HUDEP-2 (cell line): ENCODE data around the gene GTPBP3.

Experiments
- DNase-seq, 76 experiments: peaks; one replicate each; lab custom pipeline; 2025; ENCODE audit not compliant: unreplicated experiment in 76 of 76; lab: John Stamatoyannopoulos, UW

The GTPBP3 gene

GRCh38 chr19:17309198-17309964 lies 28.0 kb upstream of the GTPBP3 start, which contains the start of gene DDA1:
DDA1 (plus strand) TSS chr19:17309563; CDS start chr19:17309655, 92 bp downstream.
- DNase-seq: peak; percentile 76 to 100 (median 100)

GRCh38 chr19:17309965-17310461 lies 27.3 kb upstream of the GTPBP3 start:
- peak in 3 of 76 experiments; percentile 25 to 54 (median 50) for DNase-seq

- no peak for DNase-seq
Measured at GRCh38 chr19:17311455-17312188, 25.7 kb upstream of the GTPBP3 start.

GRCh38 chr19:17312189-17313113 lies 24.9 kb upstream of the GTPBP3 start:
- DNase-seq: no peak

- peak in 44 of 76 experiments; percentile 20 to 80 (median 48) for DNase-seq
Measured at GRCh38 chr19:17314007-17314593, 23.3 kb upstream of the GTPBP3 start.

DNA sequence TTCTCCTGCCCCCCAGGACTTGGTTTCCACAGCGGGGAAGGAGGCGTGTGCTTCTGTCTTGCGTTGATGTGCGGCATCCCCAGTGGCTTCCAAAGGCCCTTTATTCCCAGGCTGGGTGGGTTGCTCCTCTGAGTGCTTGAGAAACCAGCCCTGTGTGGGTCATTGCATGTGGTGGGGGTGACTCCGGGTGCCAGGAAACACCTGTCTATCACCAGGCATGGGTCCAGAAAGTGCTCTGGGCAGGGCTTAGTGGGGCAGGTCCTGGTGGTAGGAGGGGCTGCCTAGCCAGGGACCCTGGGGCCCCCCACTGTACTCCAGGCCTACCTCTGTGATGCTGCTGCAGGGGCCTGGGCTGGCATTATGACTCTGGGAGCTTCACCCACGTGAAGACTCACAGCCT lies 18.4 kb upstream of the GTPBP3 start:
- DNase-seq: no peak

DNA sequence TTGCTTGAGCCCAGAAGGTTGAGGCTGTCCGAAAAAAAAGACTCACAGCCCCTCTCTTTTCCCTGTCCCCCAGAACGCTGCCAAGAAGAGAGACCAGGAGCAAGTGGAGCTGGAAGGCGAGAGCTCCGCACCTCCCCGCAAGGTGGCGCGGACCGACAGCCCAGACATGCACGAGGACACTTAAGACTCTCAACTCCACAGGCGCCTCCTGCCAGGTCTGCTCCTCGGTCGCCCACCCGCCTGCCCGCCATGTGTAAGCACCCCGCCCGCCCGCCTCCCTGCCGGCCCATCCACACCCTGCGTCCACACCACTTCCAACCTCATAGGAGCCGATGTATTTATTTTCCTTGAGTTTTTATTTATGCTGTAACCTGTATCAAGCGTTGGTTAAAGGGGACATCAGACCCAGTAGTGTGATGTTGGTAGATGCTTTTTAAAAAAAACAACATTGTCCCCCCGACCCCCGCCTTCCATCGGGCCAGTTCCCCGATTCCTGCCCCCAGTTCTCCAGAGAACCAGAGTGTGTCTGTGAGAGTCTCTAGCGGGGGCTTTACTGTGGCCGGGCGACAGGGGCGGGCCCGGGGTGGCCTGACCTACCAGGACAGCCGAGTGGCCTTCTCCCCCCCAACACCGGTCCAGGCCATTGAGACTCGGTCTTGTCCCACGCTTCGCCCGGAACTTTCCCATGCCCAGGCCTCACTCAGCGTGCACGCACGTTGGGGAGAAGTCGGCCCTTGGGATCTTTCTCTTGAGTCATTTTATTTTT lies 17.7 kb upstream of the GTPBP3 start:
- no peak for DNase-seq

GRCh38 chr19:17320435-17320834 lies 16.9 kb upstream of the GTPBP3 start:
- DNase-seq: no peak

DNA sequence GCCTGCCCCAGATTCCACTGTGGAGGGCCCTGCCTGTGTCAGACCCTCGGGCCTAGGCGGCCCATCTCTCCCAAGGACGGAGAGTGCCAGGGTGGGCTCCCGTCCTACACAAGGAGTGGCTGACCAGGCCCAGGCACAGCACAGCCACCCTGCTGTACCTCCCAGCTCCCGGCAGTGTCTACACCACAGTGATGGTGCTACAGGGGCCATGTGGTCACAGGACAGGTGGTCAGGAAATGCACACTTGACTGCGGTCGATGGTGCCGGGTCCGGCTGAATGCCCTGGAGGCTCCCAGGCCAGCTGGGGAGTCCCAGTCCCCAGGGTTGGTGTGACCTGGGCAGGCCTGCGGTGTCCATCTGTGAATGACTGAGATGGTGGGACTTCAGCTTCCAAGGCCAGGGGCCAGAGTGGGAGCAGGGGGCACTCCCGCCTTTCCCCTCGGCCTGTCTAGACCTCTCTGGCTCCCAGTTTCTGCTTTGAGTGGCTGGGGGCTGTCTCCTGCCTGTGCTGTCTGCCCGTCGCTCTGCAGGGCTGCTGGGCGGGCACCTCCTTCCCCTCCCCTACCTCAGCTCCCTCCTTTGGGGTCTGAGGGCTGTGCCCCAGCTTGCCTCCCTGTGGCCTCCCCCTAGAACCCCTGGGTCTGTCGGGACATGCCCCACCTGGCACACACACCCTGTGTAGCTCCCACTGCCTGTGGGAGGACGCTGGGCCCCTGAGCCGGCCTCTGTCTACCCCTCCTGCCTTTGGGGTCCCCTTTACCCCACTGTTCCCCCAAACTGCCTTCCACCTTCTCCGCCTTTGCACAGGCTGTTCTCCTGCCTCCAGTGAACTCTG lies 15.5 kb upstream of the GTPBP3 start:
- no peak for DNase-seq

GRCh38 chr19:17322854-17323253 lies 14.5 kb upstream of the GTPBP3 start:
- DNase-seq: no peak

GRCh38 chr19:17323300-17323963 lies 13.9 kb upstream of the GTPBP3 start:
- no peak for DNase-seq

GRCh38 chr19:17323964-17324332 lies 13.4 kb upstream of the GTPBP3 start:
- DNase-seq: peak in 4 of 76 experiments; percentile 7 to 30 (median 20)

GRCh38 chr19:17324357-17325114 lies 12.8 kb upstream of the GTPBP3 start:
- DNase-seq: no peak

GRCh38 chr19:17325133-17325532 lies 12.2 kb upstream of the GTPBP3 start:
- DNase-seq: no peak

DNA sequence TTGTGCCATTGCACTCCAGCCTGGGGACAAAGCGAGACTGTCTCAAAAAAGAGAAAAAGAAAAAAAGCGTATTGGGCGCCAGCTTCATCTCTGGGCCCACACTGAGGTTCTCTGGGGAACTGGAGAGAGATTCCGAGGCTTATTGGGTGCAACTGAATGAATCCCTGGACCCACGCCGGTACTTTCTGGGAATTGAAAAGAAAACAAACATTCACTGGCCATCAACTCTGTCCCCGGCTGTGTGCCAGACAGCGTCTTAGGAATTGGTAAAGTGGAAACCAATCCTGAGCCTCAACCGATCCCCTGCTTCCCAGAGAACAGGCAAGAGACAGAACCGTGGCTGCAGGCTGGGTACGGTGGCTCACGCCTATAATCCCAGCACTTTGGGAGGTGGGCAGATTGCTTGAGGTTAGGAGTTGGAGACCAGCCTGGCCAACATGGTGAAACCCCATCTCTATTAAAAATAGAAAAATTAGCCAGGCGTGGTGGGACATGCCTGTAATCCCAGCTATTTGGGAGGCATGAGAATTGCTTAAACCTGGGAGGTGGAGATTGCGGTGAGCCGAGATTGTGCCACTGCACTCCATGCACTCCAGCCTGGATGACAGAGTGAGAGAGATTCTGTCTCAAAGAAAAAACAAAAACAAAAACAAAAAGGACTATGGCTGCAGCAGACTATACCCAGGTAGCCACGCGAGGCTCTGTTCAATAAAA lies 11.3 kb upstream of the GTPBP3 start:
- DNase-seq: no peak

GRCh38 chr19:17326595-17326966 lies 10.8 kb upstream of the GTPBP3 start:
- no peak for DNase-seq

DNA sequence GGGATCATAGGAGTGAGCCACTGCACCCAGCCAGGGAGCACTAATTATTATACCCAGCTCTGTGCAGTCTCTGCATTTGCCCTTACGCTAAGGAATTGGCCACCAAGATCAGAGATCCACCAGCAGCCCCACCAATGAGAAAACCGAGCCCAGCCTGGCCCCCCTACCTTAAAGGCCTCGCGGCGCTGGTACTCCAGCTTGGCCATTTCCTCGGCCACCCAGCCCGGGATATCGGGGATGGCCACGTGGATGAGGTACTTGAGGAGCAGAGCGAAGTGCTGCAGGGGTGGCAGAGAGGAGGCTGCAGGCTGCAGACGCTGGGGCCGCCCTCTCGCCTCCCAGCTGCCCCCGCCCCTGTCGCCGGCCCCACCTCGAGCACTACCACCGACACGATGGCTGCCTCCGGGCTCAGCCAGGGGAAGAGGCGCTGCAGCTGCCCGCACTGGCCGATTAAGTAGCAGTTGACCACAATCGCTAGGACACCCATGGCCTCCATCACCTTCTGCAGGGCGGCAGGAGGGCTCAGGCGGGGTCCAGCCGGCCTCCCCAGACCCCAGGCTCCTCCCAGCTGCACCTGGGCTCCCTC lies 10.2 kb upstream of the GTPBP3 start:
- DNase-seq: no peak
